GM19099 (cell line): Measurements from ENCODE around the gene MCUB.
A peak's percentile ranks its signal among the peaks of the same experiment; 100 is the strongest.

ENCODE experiments used
- POLR2A ChIP-seq: IDR thresholded peaks from 3 replicates; pipeline ENCODE4 v1.6.1; 2011; ENCODE audit warnings: low read depth; ENCODE audit not compliant: insufficient read length; ENCODE audit errors: extremely low read depth

Gene MCUB

GRCh38 chr4:109729117-109729717 lies 169.2 kb downstream of the MCUB start:
- TF ChIP-seq POLR2A, result no peak

GRCh38 chr4:109729718-109730618 lies 169.9 kb downstream of the MCUB start, which contains the start of gene PLA2G12A:
Gene PLA2G12A, minus strand, starts transcription at chr4:109730070. Its CDS starts 261 bp downstream, at chr4:109729809.
- peak; percentile 53 for TF ChIP-seq POLR2A

GRCh38 chr4:109730619-109731545 lies 170.8 kb downstream of the MCUB start:
- TF ChIP-seq POLR2A, result no peak

- no peak for TF ChIP-seq POLR2A
Measured at GRCh38 chr4:109733728-109734127, 173.7 kb downstream of the MCUB start.

- no peak for TF ChIP-seq POLR2A
Measured at GRCh38 chr4:109735566-109736365, 175.7 kb downstream of the MCUB start.
